ENCODE measurements around the gene CRYBG1.

The CRYBG1 gene

DNA sequence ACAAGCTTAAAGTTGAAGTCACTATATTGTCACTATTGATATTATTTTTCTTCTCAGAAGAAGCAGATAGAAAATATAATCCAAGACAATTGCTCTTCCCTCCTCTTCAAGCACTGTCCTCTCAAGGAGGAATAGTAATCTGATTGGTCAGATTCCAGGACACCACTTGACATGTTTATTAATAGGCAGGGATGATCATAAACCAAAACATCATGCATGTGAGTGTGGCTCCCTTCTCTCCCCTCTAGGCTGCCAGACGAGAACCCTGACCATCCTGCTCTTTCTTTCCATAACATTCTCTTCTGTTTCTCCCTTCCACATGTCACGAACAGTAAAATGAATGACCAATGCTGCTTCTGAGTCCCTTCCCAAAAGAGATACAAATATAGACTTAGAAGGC, 42.5 kb upstream of the CRYBG1 start:
- peaks cover 11% of the 10 kb centered on the region for H3K36me3 ChIP-seq (replicated peaks; ENCODE audit: insufficient read depth, low read length)
- no peaks in the 10 kb centered on the region for H3K9me2 ChIP-seq (replicated peaks; ENCODE audit: insufficient read depth, low read length)
- no peak overlapping the region for H3K4me3 ChIP-seq (ENCODE audit: low read length)
- no peak overlapping the region for H2AFZ ChIP-seq (ENCODE audit: low read length)
- H3K79me2 ChIP-seq (ENCODE audit: low read length) = peaks cover 95% of the 10 kb centered on the region
- H3K27me3 ChIP-seq (replicated peaks; ENCODE audit: insufficient read depth, low read length) = no peaks in the 10 kb centered on the region
- TF ChIP-seq CTCF (IDR thresholded peaks at IDR 0.05; ENCODE audit: low read length) (no peak), EZH2 (optimal IDR thresholded peaks at IDR 0.05; ENCODE audit: low read depth, low read length) (no peak), EZH2phosphoT487 (IDR thresholded peaks at IDR 0.05; ENCODE audit: low read length) (no peak)
- H3K4me1 ChIP-seq (ENCODE audit: low read length) = peaks cover 3% of the 10 kb centered on the region
- H4K20me1 ChIP-seq (ENCODE audit: insufficient read depth, low read length) = peaks cover 13% of the 10 kb centered on the region
- no peak overlapping the region for H3K9ac ChIP-seq (ENCODE audit: low read length)
- H3K27ac ChIP-seq (ENCODE audit: low read length) = no peak overlapping the region
- no peaks in the 10 kb centered on the region for H3K9me3 ChIP-seq (replicated peaks; ENCODE audit: insufficient read depth, low read length)
- H3K4me2 ChIP-seq (ENCODE audit: low read depth, low read length) = no peak overlapping the region
- no peak for DNase-seq
- H3F3A ChIP-seq (ENCODE audit: insufficient read depth, low read length) = no peaks in the 10 kb centered on the region

DNA sequence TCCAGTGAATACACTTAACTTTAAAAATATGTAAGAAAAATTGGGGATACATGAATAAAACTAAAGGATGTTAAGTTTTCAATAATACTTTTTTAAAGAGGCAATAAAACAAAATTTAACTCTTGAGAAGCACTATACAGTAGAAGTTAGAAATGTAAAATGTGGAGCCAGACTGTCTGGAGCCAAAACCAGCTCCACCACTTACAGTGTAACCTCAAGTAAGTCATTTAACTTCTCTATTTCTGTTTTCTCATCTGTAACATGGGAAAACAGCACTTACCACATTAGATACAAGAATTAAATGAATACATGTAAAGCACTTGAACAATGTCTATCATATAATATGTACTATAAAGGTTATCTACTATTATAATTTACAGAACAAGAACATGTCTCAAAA, 41.7 kb upstream of the CRYBG1 start:
- no peaks in the 10 kb centered on the region for H3K9me3 ChIP-seq (replicated peaks; ENCODE audit: insufficient read depth, low read length)
- no peak overlapping the region for H3K4me2 ChIP-seq (ENCODE audit: low read depth, low read length)
- H3K27me3 ChIP-seq (replicated peaks; ENCODE audit: insufficient read depth, low read length) = no peaks in the 10 kb centered on the region
- H3K79me2 ChIP-seq (ENCODE audit: low read length) = peaks cover 96% of the 10 kb centered on the region
- no peak overlapping the region for H3K4me3 ChIP-seq (ENCODE audit: low read length)
- H3K9ac ChIP-seq (ENCODE audit: low read length) = no peak overlapping the region
- H4K20me1 ChIP-seq (ENCODE audit: insufficient read depth, low read length) = peaks cover 13% of the 10 kb centered on the region
- H3K9me2 ChIP-seq (replicated peaks; ENCODE audit: insufficient read depth, low read length) = no peaks in the 10 kb centered on the region
- H3K4me1 ChIP-seq (ENCODE audit: low read length) = peaks cover 5% of the 10 kb centered on the region; the same call in 1 of the 2 replicates
- no peak overlapping the region for H3K27ac ChIP-seq (ENCODE audit: low read length)
- H3F3A ChIP-seq (ENCODE audit: insufficient read depth, low read length) = no peaks in the 10 kb centered on the region
- H3K36me3 ChIP-seq (replicated peaks; ENCODE audit: insufficient read depth, low read length) = peaks cover 11% of the 10 kb centered on the region
- no peak for TF ChIP-seq CTCF (IDR thresholded peaks at IDR 0.05; ENCODE audit: low read length)
- no peak for TF ChIP-seq EZH2phosphoT487 (IDR thresholded peaks at IDR 0.05; ENCODE audit: low read length)
- TF ChIP-seq EZH2 (optimal IDR thresholded peaks at IDR 0.05; ENCODE audit: low read depth, low read length) = no peak
- DNase-seq = no peak
- H2AFZ ChIP-seq (ENCODE audit: low read length) = no peak overlapping the region

- no peak overlapping the region for H3K27ac ChIP-seq (ENCODE audit: low read length)
- no peaks in the 10 kb centered on the region for H3K27me3 ChIP-seq (replicated peaks; ENCODE audit: insufficient read depth, low read length)
- H3K36me3 ChIP-seq (replicated peaks; ENCODE audit: insufficient read depth, low read length) = peaks cover 3% of the 10 kb centered on the region; the same call in 1 of the 2 replicates
- no peak overlapping the region for H3K4me3 ChIP-seq (ENCODE audit: low read length)
- no peak for TF ChIP-seq EZH2 (optimal IDR thresholded peaks at IDR 0.05; ENCODE audit: low read depth, low read length)
- TF ChIP-seq CTCF (IDR thresholded peaks at IDR 0.05; ENCODE audit: low read length) = no peak
- no peak for TF ChIP-seq EZH2phosphoT487 (IDR thresholded peaks at IDR 0.05; ENCODE audit: low read length)
- peaks cover 9% of the 10 kb centered on the region; the same call in 1 of the 2 replicates for H3K4me1 ChIP-seq (ENCODE audit: low read length)
- no peak overlapping the region for H2AFZ ChIP-seq (ENCODE audit: low read length)
- no peak overlapping the region for H3K4me2 ChIP-seq (ENCODE audit: low read depth, low read length)
- H4K20me1 ChIP-seq (ENCODE audit: insufficient read depth, low read length) = peaks cover 10% of the 10 kb centered on the region
- no peak overlapping the region for H3K9ac ChIP-seq (ENCODE audit: low read length)
- no peaks in the 10 kb centered on the region for H3K9me2 ChIP-seq (replicated peaks; ENCODE audit: insufficient read depth, low read length)
- peaks cover 82% of the 10 kb centered on the region for H3K79me2 ChIP-seq (ENCODE audit: low read length)
- DNase-seq = no peak
- peaks cover 8% of the 10 kb centered on the region for H3F3A ChIP-seq (ENCODE audit: insufficient read depth, low read length)
- no peaks in the 10 kb centered on the region for H3K9me3 ChIP-seq (replicated peaks; ENCODE audit: insufficient read depth, low read length)
These were observed 38.6 kb upstream of the CRYBG1 start for GRCh38 chr6:106321940-106322339.
